ENCODE measurements around the gene ADGRB2. TPM values are rescaled to one million over a fixed set of nuclear protein-coding genes. Genes with fewer than 3 reads are reported as not detected.

The ADGRB2 gene
- total RNA-seq, 1 experiment from 2014 or later, result 1.5 TPM

DNA sequence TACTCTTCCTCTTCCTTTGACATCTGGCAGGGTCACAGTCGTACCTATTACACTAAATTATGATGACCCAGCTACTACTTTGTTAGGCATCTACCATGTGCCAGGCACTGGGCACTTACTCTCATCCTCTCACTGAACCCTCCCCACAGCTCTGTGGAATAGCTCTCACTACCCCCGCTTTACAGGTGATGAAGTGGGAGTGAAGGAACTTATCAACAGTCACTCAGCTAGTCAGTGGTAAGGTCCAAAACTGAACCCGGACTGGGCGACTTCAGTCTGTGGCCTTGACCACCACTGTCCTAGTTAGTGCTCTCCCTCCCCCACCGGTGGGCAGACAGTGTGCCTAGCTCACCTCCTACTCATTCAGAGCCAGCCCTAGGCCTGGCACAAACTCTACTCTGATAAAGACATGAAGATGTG lies 12.3 kb downstream of the ADGRB2 start:
- POLR2A ChIA-PET, result interaction anchor here (1.5 kb wide), 1 partner anchor 77 kb away, joined by 3 read pairs; no protein-coding TSS in a partner anchor

DNA sequence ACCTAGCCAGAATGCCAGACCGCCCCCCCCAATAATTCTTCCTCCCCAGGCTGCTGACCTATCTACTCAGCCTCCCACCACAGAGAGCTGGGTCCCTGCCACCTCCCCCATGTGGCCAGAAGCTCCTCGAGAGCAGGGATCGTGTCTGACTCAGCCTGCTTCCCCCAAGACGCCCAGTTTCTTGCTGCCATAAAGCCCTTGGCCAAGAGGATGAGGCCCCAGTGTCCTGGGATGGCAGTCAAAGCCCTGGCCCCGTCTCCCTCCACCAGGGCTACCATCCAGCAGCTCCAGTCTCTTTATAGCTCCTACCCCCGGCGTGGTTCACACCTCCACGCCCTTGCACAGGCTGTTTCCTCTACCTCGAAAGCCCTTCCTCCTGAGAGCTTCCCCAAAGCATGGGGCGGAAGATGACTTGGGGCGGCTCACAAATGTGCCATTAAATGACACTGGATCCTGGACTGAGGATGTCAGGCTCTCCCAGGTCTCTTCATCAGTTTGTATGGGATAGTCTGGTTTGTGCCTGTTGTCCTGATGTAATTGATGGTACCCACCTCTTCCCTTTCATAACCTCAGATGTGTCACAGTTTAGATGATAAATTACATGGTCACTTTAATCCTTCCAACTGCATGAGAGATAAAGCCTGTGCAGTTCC lies 13.2 kb downstream of the ADGRB2 start:
- ChIA-PET CTCF (interaction anchor here (0.6 to 1.4 kb wide), 5 partner anchors 35 to 212 kb away, joined by 3 to 7 read pairs (median 6); no protein-coding TSS in a partner anchor), POLR2A (interaction anchor here (1.0 to 1.7 kb wide), 4 partner anchors 10 to 76 kb away, joined by 3 to 5 read pairs (median 3); no protein-coding TSS in a partner anchor)
- no TSS peak for BruUV-seq (replicated peaks)
- no peak for TF ChIP-seq CTCF (IDR thresholded peaks at IDR 0.05; ENCODE audit: unreplicated experiment)
- Mint-ChIP-seq H3K4me3 (ENCODE audit: unreplicated experiment) (no peak overlapping the region), H3K36me3 (ENCODE audit: insufficient read depth, unreplicated experiment) (no peaks in the 10 kb centered on the region), H3K27ac (ENCODE audit: low read depth, unreplicated experiment) (peak overlapping the region; percentile 0), H3K4me1 (ENCODE audit: insufficient read depth, unreplicated experiment) (peaks cover 56% of the 10 kb centered on the region), H3K9me3 (ENCODE audit: unreplicated experiment) (no peaks in the 10 kb centered on the region), H3K27me3 (ENCODE audit: insufficient read depth, unreplicated experiment) (no peaks in the 10 kb centered on the region)
- intact Hi-C loops (cut with micrococcal nuclease), result no loop called here
- no peak for DNase-seq (ENCODE audit: unreplicated experiment)

More for the DNA sequence above, 12.3 kb downstream of the ADGRB2 start:
- H3K4me1 Mint-ChIP-seq (ENCODE audit: insufficient read depth, unreplicated experiment), result peaks cover 51% of the 10 kb centered on the region
- no peaks in the 10 kb centered on the region for H3K27me3 Mint-ChIP-seq (ENCODE audit: insufficient read depth, unreplicated experiment)
- no peak for TF ChIP-seq CTCF (IDR thresholded peaks at IDR 0.05; ENCODE audit: unreplicated experiment)
- H3K36me3 Mint-ChIP-seq (ENCODE audit: insufficient read depth, unreplicated experiment), result no peaks in the 10 kb centered on the region
- peak overlapping the region; percentile 0 for H3K27ac Mint-ChIP-seq (ENCODE audit: low read depth, unreplicated experiment)
- BruUV-seq (replicated peaks), result no TSS peak
- DNase-seq (ENCODE audit: unreplicated experiment), result no peak
- CTCF ChIA-PET, result interaction anchor here (0.6 to 1.4 kb wide), 7 partner anchors 9 to 133 kb away, joined by 3 to 7 read pairs (median 4); no protein-coding TSS in a partner anchor
- no peaks in the 10 kb centered on the region for H3K9me3 Mint-ChIP-seq (ENCODE audit: unreplicated experiment)
- intact Hi-C loops (cut with micrococcal nuclease), result no loop called here
- H3K4me3 Mint-ChIP-seq (ENCODE audit: unreplicated experiment), result no peak overlapping the region

GRCh38 chr1:31749785-31750735 lies 14.1 kb downstream of the ADGRB2 start:
- Mint-ChIP-seq H3K36me3 (ENCODE audit: insufficient read depth, unreplicated experiment) (no peaks in the 10 kb centered on the region), H3K27me3 (ENCODE audit: insufficient read depth, unreplicated experiment) (no peaks in the 10 kb centered on the region), H3K4me1 (ENCODE audit: insufficient read depth, unreplicated experiment) (peaks cover 51% of the 10 kb centered on the region), H3K4me3 (ENCODE audit: unreplicated experiment) (no peak overlapping the region), H3K27ac (ENCODE audit: low read depth, unreplicated experiment) (no peak overlapping the region), H3K9me3 (ENCODE audit: unreplicated experiment) (no peaks in the 10 kb centered on the region)
- TF ChIP-seq CTCF (IDR thresholded peaks at IDR 0.05; ENCODE audit: unreplicated experiment), result no peak
- no peak for DNase-seq (ENCODE audit: unreplicated experiment)
- BruUV-seq (replicated peaks), result no TSS peak
- intact Hi-C loops (cut with micrococcal nuclease), result no loop called here
- POLR2A ChIA-PET, result interaction anchor here (0.7 to 1.7 kb wide), 7 partner anchors 11 to 95 kb away, joined by 3 to 7 read pairs (median 3); no protein-coding TSS in a partner anchor
- CTCF ChIA-PET, result interaction anchor here (0.6 to 1.4 kb wide), 4 partner anchors 39 to 469 kb away, joined by 3 to 7 read pairs (median 6); no protein-coding TSS in a partner anchor

GRCh38 chr1:31748365-31748764 lies 15.8 kb downstream of the ADGRB2 start:
- intact Hi-C loops (cut with micrococcal nuclease), result no loop called here
- CTCF ChIA-PET, result interaction anchor here (0.7 to 0.9 kb wide), 2 partner anchors 37 to 85 kb away, joined by 3 read pairs; no protein-coding TSS in a partner anchor

More at GRCh38 chr1:31748365-31748764, 15.8 kb downstream of the ADGRB2 start:
- Mint-ChIP-seq H3K36me3 (ENCODE audit: insufficient read depth, unreplicated experiment) (no peaks in the 10 kb centered on the region), H3K4me3 (ENCODE audit: unreplicated experiment) (no peak overlapping the region), H3K4me1 (ENCODE audit: insufficient read depth, unreplicated experiment) (peaks cover 35% of the 10 kb centered on the region), H3K27ac (ENCODE audit: low read depth, unreplicated experiment) (no peak overlapping the region), H3K9me3 (ENCODE audit: unreplicated experiment) (no peaks in the 10 kb centered on the region), H3K27me3 (ENCODE audit: insufficient read depth, unreplicated experiment) (no peaks in the 10 kb centered on the region)
- DNase-seq (ENCODE audit: unreplicated experiment), result no peak
- BruUV-seq (replicated peaks), result no TSS peak
- POLR2A ChIA-PET, result interaction anchor here (0.7 to 1.6 kb wide), 3 partner anchors 41 to 216 kb away, joined by 3 to 7 read pairs (median 3); no protein-coding TSS in a partner anchor
- TF ChIP-seq CTCF (IDR thresholded peaks at IDR 0.05; ENCODE audit: unreplicated experiment), result no peak
